Measurements from ENCODE around the gene MAN1A1. TPM values are rescaled to one million over a fixed set of nuclear protein-coding genes. Genes with fewer than 3 reads are reported as not detected.

The MAN1A1 gene
- total and polyA plus RNA-seq, 2 of the 4 experiments (the other 2 are of a cell fraction): 5.9 to 6.4 TPM

DNA sequence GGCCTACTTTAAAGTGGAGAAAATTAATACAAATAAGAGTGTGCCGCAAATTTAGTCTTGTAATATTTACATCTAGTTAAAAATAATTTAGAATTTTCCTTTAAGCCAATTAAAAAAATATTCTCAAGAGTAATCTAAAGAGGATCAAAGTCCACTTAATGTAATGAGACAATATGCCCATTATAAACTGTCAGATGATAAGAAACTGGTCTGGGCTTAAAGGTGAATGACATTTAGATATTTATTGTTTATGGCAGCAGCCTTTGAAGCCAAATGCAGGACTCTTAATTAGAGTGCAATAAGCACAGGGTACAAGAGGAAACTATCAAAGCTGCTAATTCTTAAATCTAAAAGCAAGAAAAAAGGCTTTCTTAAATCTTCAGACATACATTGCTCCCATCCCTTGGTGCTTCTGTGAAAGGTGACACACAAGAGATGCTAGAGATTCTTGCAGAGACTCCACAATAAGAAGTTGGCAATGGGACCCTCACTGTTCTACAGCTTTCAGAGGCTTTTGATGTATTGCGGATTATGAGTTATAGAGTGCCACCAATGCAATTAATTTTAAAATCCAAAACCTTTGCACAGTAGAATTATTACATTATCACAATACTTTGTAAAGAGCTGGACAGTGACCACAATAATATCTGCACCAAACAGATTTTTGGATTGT is 116.1 kb downstream of the MAN1A1 start:
- no peaks in the 10 kb centered on the region for H4K20me1 ChIP-seq (ENCODE audit: insufficient read depth, low read length)
- no peak overlapping the region for H3K9ac ChIP-seq (ENCODE audit: low read depth, low read length)
- ChIA-PET CTCF (no interaction called here), POLR2A (ENCODE audit: unreplicated experiment) (no interaction called here)
- H3K23ac ChIP-seq (ENCODE audit: low read depth, low read length): no peak overlapping the region
- ATAC-seq (ENCODE audit: low read depth) (no peak), DNase-seq (no peak)
- no peak overlapping the region for H2AK9ac ChIP-seq (replicated peaks; ENCODE audit: low read depth, low read length, poor library complexity)
- H4K5ac ChIP-seq (ENCODE audit: low read depth, low read length): no peak overlapping the region
- intact Hi-C loops (cut with micrococcal nuclease): no loop called here
- H2AFZ ChIP-seq (replicated peaks; ENCODE audit: low read length, poor library complexity): no peak overlapping the region
- H3K27me3 ChIP-seq (ENCODE audit: control insufficient read depth, insufficient read depth, low read length): no peaks in the 10 kb centered on the region
- no peak overlapping the region for H2BK5ac ChIP-seq (ENCODE audit: low read depth, low read length, poor library complexity, severe bottlenecking)
- no peak overlapping the region for H3K14ac ChIP-seq (replicated peaks; ENCODE audit: low read depth, low read length)
- H3K4me1 ChIP-seq (ENCODE audit: control insufficient read depth, insufficient read depth, low read length): no peaks in the 10 kb centered on the region
- H4K8ac ChIP-seq (ENCODE audit: low read depth in 2 of 2, low read length in 2 of 2): no peak overlapping the region
- dilution Hi-C loops (cut with HindIII; ENCODE audit: low sequenced_read_pairs, unreplicated experiment): no loop called here
- no peaks in the 10 kb centered on the region for H3K79me1 ChIP-seq (ENCODE audit: low read depth in 1 of 2, low read length in 2 of 2)
- no peaks in the 10 kb centered on the region for H3K9me1 ChIP-seq (ENCODE audit: insufficient read depth, low read length)
- H2BK15ac ChIP-seq (ENCODE audit: low read depth, low read length): no peak overlapping the region
- in situ Hi-C loops (cut with MboI; ENCODE audit: low sequenced_read_pairs): no loop called here
- BruUV-seq (replicated peaks): no TSS peak
- H3K18ac ChIP-seq (ENCODE audit: low read depth, low read length): no peak overlapping the region
- no CpG with 5 or more reads among the region's 2 CpGs for WGBS, 2 experiments (ENCODE audit: extremely low coverage in 2 of 2, insufficient read length in 1 of 2)
- no peak overlapping the region for H4K91ac ChIP-seq (ENCODE audit: insufficient read depth, low read depth, low read length)
- no peak overlapping the region for H2BK20ac ChIP-seq (ENCODE audit: low read depth, low read length)
- H3K56ac ChIP-seq (ENCODE audit: extremely low read depth, insufficient read depth, low read length): no peak overlapping the region
- TF ChIP-seq CEBPB (IDR thresholded peaks at IDR 0.05; ENCODE audit: low read depth, low read length) (no peak), NFE2L2 (IDR thresholded peaks at IDR 0.05; ENCODE audit: low read depth, low read length) (no peak), CHD1 (IDR thresholded peaks at IDR 0.05; ENCODE audit: low read depth, low read length) (no peak), FOS (IDR thresholded peaks at IDR 0.05; ENCODE audit: low read depth, low read length) (no peak), POLR2A (IDR thresholded peaks at IDR 0.05; ENCODE audit: low read depth, low read length) (no peak), MXI1 (IDR thresholded peaks at IDR 0.05; ENCODE audit: borderline replicate concordance, low read depth, low read length) (no peak), RAD21 (IDR thresholded peaks at IDR 0.05; ENCODE audit: low read length) (no peak), BHLHE40 (IDR thresholded peaks at IDR 0.05; ENCODE audit: low read depth, low read length) (no peak), MAZ (IDR thresholded peaks at IDR 0.05; ENCODE audit: borderline replicate concordance, low read depth, low read length) (no peak), RCOR1 (IDR thresholded peaks at IDR 0.05; ENCODE audit: insufficient replicate concordance, low read length) (no peak), RFX5 (IDR thresholded peaks at IDR 0.05; ENCODE audit: low read depth, low read length) (no peak), SMC3 (IDR thresholded peaks at IDR 0.05; ENCODE audit: low read depth, low read length) (no peak), MAFK (IDR thresholded peaks at IDR 0.05; ENCODE audit: low read depth, low read length) (no peak)
- TF ChIP-seq, protein P1, sequence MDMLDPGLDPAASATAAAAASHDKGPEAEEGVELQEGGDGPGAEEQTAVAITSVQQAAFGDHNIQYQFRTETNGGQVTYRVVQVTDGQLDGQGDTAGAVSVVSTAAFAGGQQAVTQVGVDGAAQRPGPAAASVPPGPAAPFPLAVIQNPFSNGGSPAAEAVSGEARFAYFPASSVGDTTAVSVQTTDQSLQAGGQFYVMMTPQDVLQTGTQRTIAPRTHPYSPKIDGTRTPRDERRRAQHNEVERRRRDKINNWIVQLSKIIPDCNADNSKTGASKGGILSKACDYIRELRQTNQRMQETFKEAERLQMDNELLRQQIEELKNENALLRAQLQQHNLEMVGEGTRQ (IDR thresholded peaks at IDR 0.05; ENCODE audit: low read depth, low read length): no peak
- TF ChIP-seq, protein P2, sequence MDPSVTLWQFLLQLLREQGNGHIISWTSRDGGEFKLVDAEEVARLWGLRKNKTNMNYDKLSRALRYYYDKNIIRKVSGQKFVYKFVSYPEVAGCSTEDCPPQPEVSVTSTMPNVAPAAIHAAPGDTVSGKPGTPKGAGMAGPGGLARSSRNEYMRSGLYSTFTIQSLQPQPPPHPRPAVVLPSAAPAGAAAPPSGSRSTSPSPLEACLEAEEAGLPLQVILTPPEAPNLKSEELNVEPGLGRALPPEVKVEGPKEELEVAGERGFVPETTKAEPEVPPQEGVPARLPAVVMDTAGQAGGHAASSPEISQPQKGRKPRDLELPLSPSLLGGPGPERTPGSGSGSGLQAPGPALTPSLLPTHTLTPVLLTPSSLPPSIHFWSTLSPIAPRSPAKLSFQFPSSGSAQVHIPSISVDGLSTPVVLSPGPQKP (IDR thresholded peaks at IDR 0.05; ENCODE audit: borderline replicate concordance, low read depth, low read length): no peak
- TF ChIP-seq, protein P3, sequence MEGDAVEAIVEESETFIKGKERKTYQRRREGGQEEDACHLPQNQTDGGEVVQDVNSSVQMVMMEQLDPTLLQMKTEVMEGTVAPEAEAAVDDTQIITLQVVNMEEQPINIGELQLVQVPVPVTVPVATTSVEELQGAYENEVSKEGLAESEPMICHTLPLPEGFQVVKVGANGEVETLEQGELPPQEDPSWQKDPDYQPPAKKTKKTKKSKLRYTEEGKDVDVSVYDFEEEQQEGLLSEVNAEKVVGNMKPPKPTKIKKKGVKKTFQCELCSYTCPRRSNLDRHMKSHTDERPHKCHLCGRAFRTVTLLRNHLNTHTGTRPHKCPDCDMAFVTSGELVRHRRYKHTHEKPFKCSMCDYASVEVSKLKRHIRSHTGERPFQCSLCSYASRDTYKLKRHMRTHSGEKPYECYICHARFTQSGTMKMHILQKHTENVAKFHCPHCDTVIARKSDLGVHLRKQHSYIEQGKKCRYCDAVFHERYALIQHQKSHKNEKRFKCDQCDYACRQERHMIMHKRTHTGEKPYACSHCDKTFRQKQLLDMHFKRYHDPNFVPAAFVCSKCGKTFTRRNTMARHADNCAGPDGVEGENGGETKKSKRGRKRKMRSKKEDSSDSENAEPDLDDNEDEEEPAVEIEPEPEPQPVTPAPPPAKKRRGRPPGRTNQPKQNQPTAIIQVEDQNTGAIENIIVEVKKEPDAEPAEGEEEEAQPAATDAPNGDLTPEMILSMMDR (conservative IDR thresholded peaks at IDR 0.05; ENCODE audit: low read depth, low read length): no peak
- no peak overlapping the region for H3K4ac ChIP-seq (ENCODE audit: low read depth, low read length)
- H3K4me2 ChIP-seq (ENCODE audit: low read depth, low read length): no peak overlapping the region
- H2BK120ac ChIP-seq (ENCODE audit: low read depth, low read length): no peak overlapping the region
- H3K4me3 ChIP-seq (ENCODE audit: insufficient read depth, low read depth, low read length): no peak overlapping the region
- H3K27ac ChIP-seq (ENCODE audit: insufficient read depth, low read length): no peak overlapping the region
- no peaks in the 10 kb centered on the region for H3K9me3 ChIP-seq (ENCODE audit: control insufficient read depth, insufficient read depth, low read length)
- 0 out of 2 replicates have a peak, but pooled peaks cover 3% of the 10 kb centered on the region for H3K36me3 ChIP-seq (ENCODE audit: control insufficient read depth, insufficient read depth, low read length)
- no peak overlapping the region for H2AK5ac ChIP-seq (ENCODE audit: low read depth, low read length)
